CD4-positive, alpha-beta T cell treated with Interferon gamma for 1 hour (primary cell): ENCODE measurements around the gene PEX14.

ENCODE experiments used
- DNase-seq: peaks from one replicate; pipeline ENCODE4 v3.0.0-alpha.2; 2020

Gene PEX14

GRCh38 chr1:10521537-10522157 is 46.9 kb downstream of the PEX14 start:
- no peak for DNase-seq

- DNase-seq = no peak
Measured at GRCh38 chr1:10522322-10522860, 47.6 kb downstream of the PEX14 start.

- peak; percentile 5 for DNase-seq
Measured at GRCh38 chr1:10525208-10525607, 50.5 kb downstream of the PEX14 start.

- DNase-seq = no peak
Measured at GRCh38 chr1:10528066-10529014, 53.6 kb downstream of the PEX14 start.

- no peak for DNase-seq
Measured at GRCh38 chr1:10529091-10529490, 54.3 kb downstream of the PEX14 start.

GRCh38 chr1:10529765-10530164 is 55.0 kb downstream of the PEX14 start:
- no peak for DNase-seq

GRCh38 chr1:10530281-10530740 is 55.6 kb downstream of the PEX14 start:
- no peak for DNase-seq

GRCh38 chr1:10530756-10531495 is 56.2 kb downstream of the PEX14 start:
- DNase-seq = no peak

- no peak for DNase-seq
Measured at GRCh38 chr1:10532362-10532761, 57.6 kb downstream of the PEX14 start.

GRCh38 chr1:10534519-10534918 is 59.8 kb downstream of the PEX14 start:
- no peak for DNase-seq

GRCh38 chr1:10536133-10536770 is 61.5 kb downstream of the PEX14 start:
- no peak for DNase-seq

GRCh38 chr1:10537082-10537766 is 62.5 kb downstream of the PEX14 start:
- DNase-seq = no peak

- no peak for DNase-seq
Measured at GRCh38 chr1:10538646-10539355, 64.1 kb downstream of the PEX14 start.

GRCh38 chr1:10539411-10540043 is 64.8 kb downstream of the PEX14 start:
- DNase-seq = no peak

- DNase-seq = no peak
Measured at GRCh38 chr1:10540277-10541005, 65.7 kb downstream of the PEX14 start.

GRCh38 chr1:10541286-10541685 is 66.5 kb downstream of the PEX14 start:
- no peak for DNase-seq

- DNase-seq = no peak
Measured at GRCh38 chr1:10544239-10544638, 69.5 kb downstream of the PEX14 start.

GRCh38 chr1:10546896-10547295 is 72.1 kb downstream of the PEX14 start:
- DNase-seq = no peak

GRCh38 chr1:10549904-10550664 is 75.3 kb downstream of the PEX14 start:
- DNase-seq = no peak
